ENCODE results near the gene MCC. TPM values are rescaled to one million over a fixed set of nuclear protein-coding genes. Genes with fewer than 3 reads are reported as not detected.

Gene MCC
- total RNA-seq: 50.8 and 64.7 TPM in 2 replicates

DNA sequence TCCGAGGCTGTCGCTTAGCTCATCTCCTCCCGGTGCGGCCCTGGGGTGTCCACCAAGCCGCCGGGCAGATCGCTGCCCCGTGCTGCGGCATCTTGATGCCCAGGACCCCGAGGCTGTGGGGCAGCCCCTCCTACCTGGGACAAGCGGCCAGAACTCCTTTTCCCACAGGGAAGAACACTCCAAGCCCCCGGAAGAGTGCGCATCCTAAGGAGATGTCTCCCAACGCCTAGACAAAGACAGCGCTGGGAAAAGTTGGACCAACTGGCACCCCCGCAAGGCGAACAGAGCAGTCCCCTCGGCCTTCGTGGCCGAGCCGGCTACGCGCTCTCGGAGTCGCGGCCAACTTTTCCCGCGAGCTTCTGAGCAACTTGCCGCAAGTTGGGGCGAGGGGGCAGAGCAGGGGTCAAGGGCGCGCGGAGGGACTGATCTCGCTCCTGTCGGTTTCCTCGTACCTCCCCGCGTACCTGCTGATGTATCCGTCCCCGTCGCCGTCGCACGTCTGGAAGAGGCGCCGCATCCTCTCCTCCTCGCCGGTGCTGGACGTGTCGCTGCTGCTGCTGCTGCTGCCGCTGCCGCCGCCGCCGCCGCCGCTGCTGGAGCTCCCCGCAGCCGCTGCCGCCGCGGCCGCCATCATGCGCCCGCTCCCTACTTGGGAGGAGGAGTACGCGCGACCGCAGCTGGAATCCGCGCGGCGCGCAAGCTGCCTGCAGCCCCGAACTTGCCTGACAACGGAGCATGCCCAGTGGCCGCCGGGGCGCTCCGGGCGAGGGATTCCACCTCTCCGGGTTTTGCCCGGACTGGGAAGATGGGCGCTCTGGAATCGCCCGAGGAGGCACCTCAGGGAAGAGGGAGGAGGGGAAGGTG lies at the start of gene MCC:
MCC (minus strand) TSS at position 673 of the 864 bp plus-strand sequence.

DNA sequence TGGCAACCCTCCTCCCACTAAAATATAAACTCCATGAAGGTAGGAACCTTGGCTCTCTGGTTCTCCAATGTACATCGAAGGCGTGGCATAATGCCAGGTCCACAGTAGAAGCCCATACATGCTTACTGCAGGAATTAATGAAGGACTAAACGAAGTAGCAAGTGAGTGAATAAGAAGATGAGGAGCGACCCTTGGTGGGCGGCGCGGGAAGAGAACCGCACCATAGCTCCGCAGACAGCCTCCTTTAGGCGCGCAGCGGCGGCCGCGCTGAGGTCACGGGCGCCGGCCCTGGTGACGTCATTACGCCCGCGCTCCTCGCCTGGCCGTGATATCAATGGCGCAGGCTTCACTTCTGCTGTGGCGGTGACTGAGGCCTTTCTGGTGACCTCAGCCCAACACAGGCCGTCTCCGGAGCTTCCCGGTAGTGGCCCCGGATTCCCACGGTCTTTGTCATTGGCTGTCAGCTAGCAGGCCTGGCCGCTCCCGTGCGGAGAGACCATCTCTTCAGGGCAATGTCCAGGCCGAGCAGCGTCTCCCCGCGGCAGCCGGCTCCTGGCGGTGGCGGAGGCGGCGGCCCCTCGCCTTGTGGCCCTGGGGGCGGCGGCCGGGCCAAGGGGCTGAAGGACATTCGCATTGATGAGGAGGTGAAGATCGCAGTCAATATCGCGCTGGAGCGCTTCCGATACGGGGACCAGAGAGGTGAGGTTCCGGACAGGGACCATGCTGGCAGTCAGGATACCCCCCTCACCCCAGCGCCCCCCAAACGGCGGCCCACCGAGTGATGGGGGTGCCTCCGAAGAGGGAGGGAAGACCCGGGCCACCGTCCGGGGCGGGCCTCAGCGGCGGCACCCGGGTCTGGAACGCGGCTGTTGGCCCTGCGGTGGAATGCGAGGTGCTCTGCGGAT lies 25.4 kb upstream of the MCC start, which contains the start of gene YTHDC2:
YTHDC2 (plus strand) TSS at position 311 of the 905 bp plus-strand sequence; CDS start at position 513, 202 bp downstream.

DNA sequence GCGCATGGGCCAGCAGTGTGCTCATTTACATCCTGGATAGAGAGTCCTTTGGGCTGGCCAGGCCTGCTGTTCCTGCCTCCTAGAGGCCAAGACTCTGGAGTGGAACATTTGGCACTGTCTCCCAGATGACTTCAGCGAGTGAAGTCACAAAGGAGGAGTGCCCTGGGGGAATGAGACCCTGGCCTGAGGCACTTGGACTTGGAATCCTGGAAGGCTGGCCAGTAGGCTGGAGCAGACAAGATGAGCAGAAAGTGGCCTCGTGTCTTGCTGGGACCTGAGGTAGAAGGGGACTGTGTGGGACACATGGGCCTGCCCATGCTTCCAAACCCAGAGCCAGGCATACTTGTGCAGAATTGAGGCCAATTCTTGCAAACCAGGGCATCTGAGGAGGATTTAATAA lies 53.4 kb downstream of the MCC start, which contains the start of gene TSSK1B:
TSSK1B (minus strand) TSS at position 101 of the 400 bp plus-strand sequence. CDS start 150 bp downstream, outside the sequence.

DNA sequence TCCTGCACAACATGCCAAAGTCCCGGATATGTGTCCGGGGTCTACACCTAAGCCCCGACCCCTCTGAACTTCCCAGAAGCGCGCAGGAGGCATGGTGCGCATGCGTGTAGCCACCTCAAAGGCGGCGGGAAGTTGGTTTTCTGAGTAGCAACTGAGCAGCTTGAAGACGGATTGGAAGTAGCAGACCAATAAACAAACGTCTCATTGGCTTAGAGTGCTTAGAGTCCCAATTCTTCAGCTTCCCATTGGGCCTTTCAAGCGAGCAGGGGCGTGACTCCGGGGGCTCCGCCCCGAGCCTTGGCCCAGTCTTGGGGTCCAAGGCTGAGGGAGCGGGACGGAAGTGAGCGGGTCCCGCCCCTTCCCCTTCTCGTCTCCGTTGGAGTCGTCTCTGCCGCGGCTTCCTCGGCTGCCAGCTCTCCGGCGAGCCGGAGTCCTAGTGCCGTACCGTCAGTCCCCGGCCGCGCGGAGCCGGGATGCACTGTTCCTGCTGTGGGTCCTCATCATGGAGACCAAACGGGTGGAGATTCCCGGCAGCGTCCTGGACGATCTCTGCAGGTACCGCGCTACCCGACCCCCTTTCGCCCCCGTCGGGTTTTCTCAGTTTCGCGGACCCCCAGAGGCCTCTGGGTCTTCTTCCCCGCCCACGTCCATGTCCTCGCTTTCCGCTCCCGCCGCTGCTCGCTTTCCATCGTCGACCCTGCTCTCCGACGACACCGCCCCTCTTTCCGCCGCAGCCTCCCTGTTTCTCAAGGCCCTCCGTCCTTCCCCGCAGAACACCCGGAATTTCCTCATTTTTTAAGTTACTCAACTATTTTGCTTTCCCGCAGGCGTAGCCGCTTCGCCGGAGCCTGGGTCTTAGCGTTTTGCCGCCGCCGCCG lies 511.6 kb downstream of the MCC start, which contains the start of gene DCP2:
DCP2 (plus strand) TSS at position 367 of the 878 bp plus-strand sequence; CDS start at position 503, 136 bp downstream.

Other genes with a start within 250 kb of the MCC start
- gene TSSK1B, start 53.5 kb downstream of the MCC start, total RNA-seq: 0.16 and 0.26 TPM in 2 replicates
- 15.6 and 18.0 TPM in 2 replicates for gene YTHDC2, start 25.2 kb upstream of the MCC start, total RNA-seq